ENCODE results near the gene AP2A2.

Gene AP2A2

GRCh38 chr11:912266-912665 is 13.4 kb upstream of the AP2A2 start:
- no peak for TF ChIP-seq CTCF (IDR thresholded peaks at IDR 0.05; ENCODE audit: low read length, missing control alignments)
- DNase-seq (ENCODE audit: low read depth): no peak
- H3K4me3 ChIP-seq (replicated peaks; ENCODE audit: low read depth, low read length): no peak overlapping the region

- DNase-seq (ENCODE audit: low read depth): no peak
- no peak for TF ChIP-seq CTCF (IDR thresholded peaks at IDR 0.05; ENCODE audit: low read length, missing control alignments)
- no peak overlapping the region for H3K4me3 ChIP-seq (replicated peaks; ENCODE audit: low read depth, low read length)
Observed at GRCh38 chr11:913043-913442, 12.6 kb upstream of the AP2A2 start.

GRCh38 chr11:914204-914603 is 11.5 kb upstream of the AP2A2 start:
- no peak for TF ChIP-seq CTCF (IDR thresholded peaks at IDR 0.05; ENCODE audit: low read length, missing control alignments)
- no peak overlapping the region for H3K4me3 ChIP-seq (replicated peaks; ENCODE audit: low read depth, low read length)
- DNase-seq (ENCODE audit: low read depth): no peak

GRCh38 chr11:914747-915501 is 10.7 kb upstream of the AP2A2 start:
- no peak overlapping the region for H3K4me3 ChIP-seq (replicated peaks; ENCODE audit: low read depth, low read length)
- no peak for TF ChIP-seq CTCF (IDR thresholded peaks at IDR 0.05; ENCODE audit: low read length, missing control alignments)
- DNase-seq (ENCODE audit: low read depth): no peak

GRCh38 chr11:917426-917825 is 8.2 kb upstream of the AP2A2 start:
- no peak for TF ChIP-seq CTCF (IDR thresholded peaks at IDR 0.05; ENCODE audit: low read length, missing control alignments)
- DNase-seq (ENCODE audit: low read depth): no peak

GRCh38 chr11:921921-922678 is 3.6 kb upstream of the AP2A2 start:
- no peak for DNase-seq (ENCODE audit: low read depth)
- no peak overlapping the region for H3K4me3 ChIP-seq (replicated peaks; ENCODE audit: low read depth, low read length)
- no peak for TF ChIP-seq CTCF (IDR thresholded peaks at IDR 0.05; ENCODE audit: low read length, missing control alignments)

More at GRCh38 chr11:917426-917825, 8.2 kb upstream of the AP2A2 start:
- no peak overlapping the region for H3K4me3 ChIP-seq (replicated peaks; ENCODE audit: low read depth, low read length)

Data from fibroblast of pulmonary artery (primary cell).